ENCODE data around the gene KCNJ16. TPM values are rescaled to one million over a fixed set of nuclear protein-coding genes. Genes with fewer than 3 reads are reported as not detected.

KCNJ16 gene
- total RNA-seq, 1 donor, result not detected

GRCh38 chr17:70078994-70079531, 4.0 kb downstream of the KCNJ16 start:
- DNase-seq (ENCODE audit: insufficient read length, low spot score, missing footprints), result no peak
- Histone ChIP-seq H4K20me1 (ENCODE audit: insufficient read depth, low read length) (no peaks in the 10 kb centered on the region), H3K27ac (ENCODE audit: low read depth, low read length) (no peak overlapping the region), H3K27me3 (ENCODE audit: insufficient read depth, low read length) (no peaks in the 10 kb centered on the region), H2AFZ (ENCODE audit: low read length) (no peak overlapping the region), H3K79me2 (ENCODE audit: insufficient read depth, low read length) (no peaks in the 10 kb centered on the region), H3K4me2 (ENCODE audit: insufficient read depth, low read length) (no peak overlapping the region), H3K9me3 (ENCODE audit: low read depth, low read length) (no peaks in the 10 kb centered on the region), H3K4me3 (ENCODE audit: insufficient read depth, low read length) (no peak overlapping the region), H3K36me3 (ENCODE audit: insufficient read depth, low read length) (no peaks in the 10 kb centered on the region), H3K4me1 (ENCODE audit: insufficient read depth, low read length) (no peaks in the 10 kb centered on the region)
- no peak for TF ChIP-seq CTCF (IDR thresholded peaks at IDR 0.05; ENCODE audit: extremely low read depth, low read depth, low read length)

GRCh38 chr17:70080541-70081347, 5.7 kb downstream of the KCNJ16 start:
- Histone ChIP-seq H3K79me2 (ENCODE audit: insufficient read depth, low read length) (no peaks in the 10 kb centered on the region), H3K27ac (ENCODE audit: low read depth, low read length) (no peak overlapping the region), H3K27me3 (ENCODE audit: insufficient read depth, low read length) (no peaks in the 10 kb centered on the region), H3K9me3 (ENCODE audit: low read depth, low read length) (no peaks in the 10 kb centered on the region), H3K36me3 (ENCODE audit: insufficient read depth, low read length) (no peaks in the 10 kb centered on the region), H3K4me2 (ENCODE audit: insufficient read depth, low read length) (no peak overlapping the region), H4K20me1 (ENCODE audit: insufficient read depth, low read length) (no peaks in the 10 kb centered on the region), H3K4me1 (ENCODE audit: insufficient read depth, low read length) (no peaks in the 10 kb centered on the region), H3K4me3 (ENCODE audit: insufficient read depth, low read length) (no peak overlapping the region), H2AFZ (ENCODE audit: low read length) (no peak overlapping the region)
- no peak for DNase-seq (ENCODE audit: insufficient read length, low spot score, missing footprints)
- no peak for TF ChIP-seq CTCF (IDR thresholded peaks at IDR 0.05; ENCODE audit: extremely low read depth, low read depth, low read length)

GRCh38 chr17:70081885-70082284, 6.9 kb downstream of the KCNJ16 start:
- no peak overlapping the region for H2AFZ ChIP-seq (ENCODE audit: low read length)
- H4K20me1 ChIP-seq (ENCODE audit: insufficient read depth, low read length), result no peaks in the 10 kb centered on the region
- no peak overlapping the region for H3K27ac ChIP-seq (ENCODE audit: low read depth, low read length)
- no peaks in the 10 kb centered on the region for H3K79me2 ChIP-seq (ENCODE audit: insufficient read depth, low read length)
- DNase-seq (ENCODE audit: insufficient read length, low spot score, missing footprints), result no peak
- H3K4me3 ChIP-seq (ENCODE audit: insufficient read depth, low read length), result no peak overlapping the region
- no peaks in the 10 kb centered on the region for H3K4me1 ChIP-seq (ENCODE audit: insufficient read depth, low read length)
- no peak overlapping the region for H3K4me2 ChIP-seq (ENCODE audit: insufficient read depth, low read length)
- no peaks in the 10 kb centered on the region for H3K27me3 ChIP-seq (ENCODE audit: insufficient read depth, low read length)
- no peak for TF ChIP-seq CTCF (IDR thresholded peaks at IDR 0.05; ENCODE audit: extremely low read depth, low read depth, low read length)
- no peaks in the 10 kb centered on the region for H3K36me3 ChIP-seq (ENCODE audit: insufficient read depth, low read length)
- no peaks in the 10 kb centered on the region for H3K9me3 ChIP-seq (ENCODE audit: low read depth, low read length)

GRCh38 chr17:70084476-70084875, 9.5 kb downstream of the KCNJ16 start:
- Histone ChIP-seq H2AFZ (ENCODE audit: low read length) (no peak overlapping the region), H4K20me1 (ENCODE audit: insufficient read depth, low read length) (no peaks in the 10 kb centered on the region), H3K9me3 (ENCODE audit: low read depth, low read length) (no peaks in the 10 kb centered on the region), H3K27ac (ENCODE audit: low read depth, low read length) (no peak overlapping the region), H3K27me3 (ENCODE audit: insufficient read depth, low read length) (no peaks in the 10 kb centered on the region), H3K4me2 (ENCODE audit: insufficient read depth, low read length) (no peak overlapping the region), H3K79me2 (ENCODE audit: insufficient read depth, low read length) (no peaks in the 10 kb centered on the region), H3K4me1 (ENCODE audit: insufficient read depth, low read length) (no peaks in the 10 kb centered on the region), H3K36me3 (ENCODE audit: insufficient read depth, low read length) (no peaks in the 10 kb centered on the region), H3K4me3 (ENCODE audit: insufficient read depth, low read length) (no peak overlapping the region)
- DNase-seq (ENCODE audit: insufficient read length, low spot score, missing footprints), result peak; percentile 38
- no peak for TF ChIP-seq CTCF (IDR thresholded peaks at IDR 0.05; ENCODE audit: extremely low read depth, low read depth, low read length)

All from osteoblast (primary cell).